ENCODE measurements around the gene SORCS3.

GRCh38 chr10:104881740-104882139 is 240.7 kb downstream of the SORCS3 start:
- TF ChIP-seq POLR2AphosphoS5 (IDR thresholded peaks at IDR 0.05; ENCODE audit: low read depth, low read length) = no peak
- no peak for TF ChIP-seq TAF1 (IDR thresholded peaks at IDR 0.05; ENCODE audit: low read depth, low read length)
- TF ChIP-seq POLR2A (IDR thresholded peaks at IDR 0.05; ENCODE audit: low read depth, low read length) = no peak
